Pancreas (tissue), 10 donors: ENCODE data around the gene LRRC30. TPM values are rescaled to one million over a fixed set of nuclear protein-coding genes. Genes with fewer than 3 reads are reported as not detected.

ENCODE experiments used
- ATAC-seq, 4 donors: fragments of 200-7000 bp; cut with Tn5 transposase; one replicate each; pipeline versions ENCODE4 v1.8.0 to v1.9.1; 2020; ENCODE audit warnings: mild to moderate bottlenecking in 4 of 4, moderate library complexity in 4 of 4
- DNase-seq, 6 donors: peaks; one replicate each; pipeline ENCODE4 v3.0.0-alpha.2; 2020
- FAIRE-seq: peaks from 2 replicates; lab custom pipeline; 2012; peaks lifted over from hg19 to GRCh38; lab: Jason Lieb, UNC
- H3K27ac ChIP-seq, 4 donors: fragments of 200-600 bp; sonication (generic); 1 replicate in 3 of 4; 2 replicates in 1 of 4; pipeline versions ENCODE4 v1.5.0 to v1.8.0; 2020
- H3K27me3 ChIP-seq, 4 donors: fragments of 200-600 bp; one replicate each; pipeline ENCODE4 v1.8.0; 2021
- H3K36me3 ChIP-seq, 3 donors: fragments of 200-600 bp; sonication (generic) in 1 of 3; one replicate each; pipeline versions ENCODE4 v1.5.0 to v1.8.0; 2020 to 2021
- H3K4me1 ChIP-seq, 3 donors: fragments of 200-600 bp; one replicate each; pipeline ENCODE4 v1.8.0; 2021
- H3K4me3 ChIP-seq, 4 donors: fragments of 200-600 bp; sonication (generic) in 2 of 4; one replicate each; pipeline versions ENCODE4 v1.5.0 to v1.8.0; 2020 to 2021
- H3K9me3 ChIP-seq, 4 donors: fragments of 200-600 bp; one replicate each; pipeline ENCODE4 v1.8.0; 2021
- CTCF ChIP-seq, 4 donors: fragments of 200-600 bp; sonication (generic) in 3 of 4; IDR thresholded peaks; one replicate each; pipeline versions ENCODE4 v1.5.0 to v1.8.0; 2021; ENCODE audit warnings: antibody characterized with exemption in 4 of 4
- WGBS, 2 donors: extraction: QIAGEN DNeasy Blood & Tissue Kit; methylation state at CpG; one replicate each; pipeline ENCODE4 v1.1.7; 2013; 5-methylcytosine and 5-hydroxymethylcytosine counted together
- intact Hi-C, 3 donors: fragments of 100-400 bp; cut with DNase I; formaldehyde crosslinking; loops; one replicate each; pipeline versions ENCODE4 v1.11.1 to v1.14.2; 2022
- polyA plus RNA-seq, 2 donors: library from polyadenylated mRNA; stranded (reverse); fragments of 200-250 nt; gene quantifications; one replicate each; pipeline ENCODE4 v1.2.3, GENCODE V29; 2013
- total RNA-seq, 6 donors: library from RNA; stranded (reverse); fragmentation: NEBNext Ultra II Directional in 4 of 6; extraction: Animal tissue kit (Norgen Biotek cat#: 25700) in 4 of 6; gene quantifications; one replicate each; pipeline versions ENCODE4 v1.2.1 to v1.2.4, GENCODE V29; 2021 to 2023
- donor health status: healthy with polysubstance abuse.
- donor health status: DM: no; HTN: no; CAD: no; lungs with moderate emphysema.
- donor health status: DM: no; HTN: no; CAD: no.
- donor health status: control.
- donor health status: control.
- donor health status: Bipolar disorder and iron deficiency.
- donor health status: DM: yes; HTN: yes; CAD: no.
- donor health status: DM: no; HTN: no; CAD: no.
- donor health status: DM: no; HTN: no; CAD: no.
- donor health status: DM: yes; HTN: yes; CAD: no.

LRRC30 gene
- total and polyA plus RNA-seq, 8 donors = not detected

GRCh38 chr18:7232218-7232617 lies 1.3 kb downstream of the LRRC30 start:
- intact Hi-C loops = no loop called here
- Histone ChIP-seq H3K27me3 (no peaks in the 10 kb centered on the region), H3K4me3 (no peak overlapping the region), H3K27ac (no peak overlapping the region), H3K9me3 (no peaks in the 10 kb centered on the region), H3K4me1 (no peaks in the 10 kb centered on the region), H3K36me3 (no peaks in the 10 kb centered on the region)
- ATAC-seq (peak; percentile 38 to 80 (median 55)), FAIRE-seq (no peak), DNase-seq (no peak)
- TF ChIP-seq CTCF (IDR thresholded peaks at IDR 0.05) = no peak
- WGBS, 2 donors = 49 to 56% methylated on average over 3 of the region's 3 CpGs

- Histone ChIP-seq H3K4me1 (no peaks in the 10 kb centered on the region), H3K36me3 (no peaks in the 10 kb centered on the region), H3K9me3 (no peaks in the 10 kb centered on the region), H3K4me3 (no peak overlapping the region), H3K27me3 (no peaks in the 10 kb centered on the region), H3K27ac (no peak overlapping the region)
- intact Hi-C loops = no loop called here
- ATAC-seq = peak; percentile 31 to 73 (median 51)
- FAIRE-seq = no peak
- WGBS, 2 donors = 51 to 53% methylated on average over 8 of the region's 8 CpGs
- TF ChIP-seq CTCF (IDR thresholded peaks at IDR 0.05) = no peak
- DNase-seq = peak in 2 of 6 donors; percentile 11 to 13
Measured at GRCh38 chr18:7233134-7233810, 2.4 kb downstream of the LRRC30 start.

- Histone ChIP-seq H3K9me3 (no peaks in the 10 kb centered on the region), H3K4me3 (no peak overlapping the region), H3K27me3 (no peaks in the 10 kb centered on the region), H3K4me1 (no peaks in the 10 kb centered on the region), H3K27ac (no peak overlapping the region), H3K36me3 (no peaks in the 10 kb centered on the region)
- ATAC-seq (no peak), DNase-seq (no peak), FAIRE-seq (no peak)
- WGBS, 2 donors = 74 to 78% methylated on average over 6 of the region's 6 CpGs
- no peak for TF ChIP-seq CTCF (IDR thresholded peaks at IDR 0.05)
- intact Hi-C loops = no loop called here
Measured at GRCh38 chr18:7234091-7234490, 3.2 kb downstream of the LRRC30 start.

- ATAC-seq = no peak
- intact Hi-C loops = no loop called here
- H3K4me3 ChIP-seq = no peak overlapping the region
- H3K27me3 ChIP-seq = no peaks in the 10 kb centered on the region
- WGBS, 2 donors = 81% methylated on average over 4 of the region's 4 CpGs
- DNase-seq = no peak
- no peak for FAIRE-seq
- no peaks in the 10 kb centered on the region for H3K36me3 ChIP-seq
- H3K9me3 ChIP-seq = no peaks in the 10 kb centered on the region
- no peak for TF ChIP-seq CTCF (IDR thresholded peaks at IDR 0.05)
- H3K4me1 ChIP-seq = no peaks in the 10 kb centered on the region
- no peak overlapping the region for H3K27ac ChIP-seq
Measured at GRCh38 chr18:7234956-7235355, 4.1 kb downstream of the LRRC30 start.

- no peak for FAIRE-seq
- Histone ChIP-seq H3K36me3 (no peaks in the 10 kb centered on the region), H3K9me3 (no peaks in the 10 kb centered on the region), H3K27me3 (no peaks in the 10 kb centered on the region), H3K4me3 (no peak overlapping the region), H3K27ac (no peak overlapping the region), H3K4me1 (no peaks in the 10 kb centered on the region)
- intact Hi-C loops = no loop called here
- DNase-seq = no peak
- 77 to 85% methylated on average over 2 of the region's 2 CpGs for WGBS, 2 donors
- ATAC-seq = no peak
- TF ChIP-seq CTCF (IDR thresholded peaks at IDR 0.05) = no peak
Measured at GRCh38 chr18:7236072-7236471, 5.2 kb downstream of the LRRC30 start.
